Measurements from ENCODE around the gene ST3GAL4.
"Not testable (repeated sequence)": the region's sequence is repeated elsewhere in the genome, so short reads cannot be mapped to it uniquely, and the experiment has no call there.

Gene ST3GAL4

GRCh38 chr11:126366823-126367654 lies 11.6 kb downstream of the ST3GAL4 start:
- not testable (repeated sequence) for H3K4me3 ChIP-seq (ENCODE audit: low read length in 2 of 2); H3K9me3 ChIP-seq (ENCODE audit: control insufficient read depth in 2 of 2, low read length in 2 of 2); H3K36me3 ChIP-seq (ENCODE audit: control insufficient read depth in 2 of 2, insufficient read depth in 2 of 2, low read length in 2 of 2); H3K9ac ChIP-seq (ENCODE audit: low read length in 2 of 2); H3K27ac ChIP-seq (ENCODE audit: low read length); H3K27me3 ChIP-seq (ENCODE audit: control insufficient read depth in 1 of 2, insufficient read depth in 2 of 2, low read length in 2 of 2)
- H3K4me1 ChIP-seq (ENCODE audit: control insufficient read depth, insufficient read depth, low read length): peaks cover 18% of the 10 kb centered on the region

DNA sequence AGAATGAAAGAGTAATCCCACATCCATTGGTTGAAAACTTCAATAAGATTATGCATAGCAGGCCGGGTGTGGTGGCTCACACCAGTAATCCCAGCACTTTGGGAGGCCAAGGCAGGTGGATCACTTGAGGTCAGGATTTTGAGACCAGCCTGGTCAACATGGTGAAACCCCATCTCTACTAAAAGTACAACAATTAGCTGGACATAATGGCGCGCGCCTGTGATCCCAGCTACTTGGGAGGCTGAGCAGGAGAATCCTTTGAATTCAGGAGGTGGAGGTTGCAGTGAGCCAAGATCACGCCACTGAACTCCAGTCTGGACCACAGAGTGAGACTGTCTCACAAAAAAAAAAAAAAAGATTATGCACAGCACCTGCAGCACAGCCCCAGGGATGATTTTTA lies 12.3 kb downstream of the ST3GAL4 start:
- not testable (repeated sequence) for H3K9me3 ChIP-seq (ENCODE audit: control insufficient read depth in 2 of 2, low read length in 2 of 2); H3K4me3 ChIP-seq (ENCODE audit: low read length in 2 of 2); H3K27ac ChIP-seq (ENCODE audit: low read length); H3K36me3 ChIP-seq (ENCODE audit: control insufficient read depth in 2 of 2, insufficient read depth in 2 of 2, low read length in 2 of 2); H3K9ac ChIP-seq (ENCODE audit: low read length in 2 of 2); H3K27me3 ChIP-seq (ENCODE audit: control insufficient read depth in 1 of 2, insufficient read depth in 2 of 2, low read length in 2 of 2)
- H3K4me1 ChIP-seq (ENCODE audit: control insufficient read depth, insufficient read depth, low read length): peaks cover 18% of the 10 kb centered on the region

DNA sequence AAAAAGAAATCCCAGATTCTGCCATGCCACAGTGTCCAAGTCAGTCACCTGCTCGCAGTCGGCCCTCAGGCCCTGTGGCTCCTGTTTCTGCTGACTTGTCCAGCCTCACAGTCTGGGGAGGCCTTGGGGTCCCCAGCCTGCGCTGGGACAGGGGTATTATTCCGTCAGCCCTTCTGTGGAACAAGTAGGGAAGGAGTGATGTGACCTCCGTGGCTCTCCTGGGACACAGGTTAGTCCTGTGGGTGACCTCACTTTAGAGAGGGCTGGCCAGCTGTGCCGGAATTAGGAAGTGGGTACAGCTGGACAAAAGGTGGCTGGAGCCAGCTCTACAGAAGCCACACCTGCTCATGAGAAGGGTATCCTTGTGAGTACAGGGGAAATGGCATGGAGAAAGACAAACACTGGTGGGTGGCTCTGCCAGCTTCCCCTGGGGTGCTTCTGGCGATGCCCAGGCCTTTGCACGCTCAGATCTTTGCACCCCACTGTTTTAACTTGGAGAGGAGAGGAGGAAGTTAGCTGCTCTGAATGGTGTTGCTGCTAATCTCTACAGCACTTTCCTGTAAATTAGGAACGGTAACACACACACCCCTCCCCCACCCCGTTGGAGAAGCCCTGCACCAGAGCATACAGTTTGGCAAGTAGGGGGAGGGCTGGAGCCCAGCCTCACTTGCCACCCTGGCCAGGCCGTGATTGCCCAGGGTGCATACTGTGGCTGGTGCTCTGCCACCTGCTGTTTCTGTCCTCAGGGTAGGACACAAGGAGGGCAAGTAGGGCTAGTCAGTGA lies 13.0 kb downstream of the ST3GAL4 start:
- H3K4me1 ChIP-seq (ENCODE audit: control insufficient read depth, insufficient read depth, low read length): peaks cover 16% of the 10 kb centered on the region
- not testable (repeated sequence) for H3K27ac ChIP-seq (ENCODE audit: low read length); H3K27me3 ChIP-seq (ENCODE audit: control insufficient read depth in 1 of 2, insufficient read depth in 2 of 2, low read length in 2 of 2); H3K4me3 ChIP-seq (ENCODE audit: low read length in 2 of 2); H3K9me3 ChIP-seq (ENCODE audit: control insufficient read depth in 2 of 2, low read length in 2 of 2); H3K36me3 ChIP-seq (ENCODE audit: control insufficient read depth in 2 of 2, insufficient read depth in 2 of 2, low read length in 2 of 2); H3K9ac ChIP-seq (ENCODE audit: low read length in 2 of 2)

GRCh38 chr11:126370016-126370415 lies 14.5 kb downstream of the ST3GAL4 start:
- H3K27me3 ChIP-seq (ENCODE audit: control insufficient read depth in 1 of 2, insufficient read depth in 2 of 2, low read length in 2 of 2): no peaks in the 10 kb centered on the region
- H3K36me3 ChIP-seq (ENCODE audit: control insufficient read depth in 2 of 2, insufficient read depth in 2 of 2, low read length in 2 of 2): no peaks in the 10 kb centered on the region
- no peaks in the 10 kb centered on the region for H3K9me3 ChIP-seq (ENCODE audit: control insufficient read depth in 2 of 2, low read length in 2 of 2)
- no peak overlapping the region for H3K27ac ChIP-seq (ENCODE audit: low read length)
- no peak overlapping the region for H3K4me3 ChIP-seq (ENCODE audit: low read length in 2 of 2)
- peaks cover 16% of the 10 kb centered on the region for H3K4me1 ChIP-seq (ENCODE audit: control insufficient read depth, insufficient read depth, low read length)
- no peak overlapping the region for H3K9ac ChIP-seq (ENCODE audit: low read length in 2 of 2)

GRCh38 chr11:126371595-126371994 lies 16.1 kb downstream of the ST3GAL4 start:
- Histone ChIP-seq H3K27me3 (ENCODE audit: control insufficient read depth in 1 of 2, insufficient read depth in 2 of 2, low read length in 2 of 2) (no peaks in the 10 kb centered on the region), H3K27ac (ENCODE audit: low read length) (no peak overlapping the region), H3K9ac (ENCODE audit: low read length in 2 of 2) (no peak overlapping the region), H3K36me3 (ENCODE audit: control insufficient read depth in 2 of 2, insufficient read depth in 2 of 2, low read length in 2 of 2) (no peaks in the 10 kb centered on the region), H3K4me3 (ENCODE audit: low read length in 2 of 2) (no peak overlapping the region), H3K4me1 (ENCODE audit: control insufficient read depth, insufficient read depth, low read length) (peaks cover 6% of the 10 kb centered on the region), H3K9me3 (ENCODE audit: control insufficient read depth in 2 of 2, low read length in 2 of 2) (no peaks in the 10 kb centered on the region)

DNA sequence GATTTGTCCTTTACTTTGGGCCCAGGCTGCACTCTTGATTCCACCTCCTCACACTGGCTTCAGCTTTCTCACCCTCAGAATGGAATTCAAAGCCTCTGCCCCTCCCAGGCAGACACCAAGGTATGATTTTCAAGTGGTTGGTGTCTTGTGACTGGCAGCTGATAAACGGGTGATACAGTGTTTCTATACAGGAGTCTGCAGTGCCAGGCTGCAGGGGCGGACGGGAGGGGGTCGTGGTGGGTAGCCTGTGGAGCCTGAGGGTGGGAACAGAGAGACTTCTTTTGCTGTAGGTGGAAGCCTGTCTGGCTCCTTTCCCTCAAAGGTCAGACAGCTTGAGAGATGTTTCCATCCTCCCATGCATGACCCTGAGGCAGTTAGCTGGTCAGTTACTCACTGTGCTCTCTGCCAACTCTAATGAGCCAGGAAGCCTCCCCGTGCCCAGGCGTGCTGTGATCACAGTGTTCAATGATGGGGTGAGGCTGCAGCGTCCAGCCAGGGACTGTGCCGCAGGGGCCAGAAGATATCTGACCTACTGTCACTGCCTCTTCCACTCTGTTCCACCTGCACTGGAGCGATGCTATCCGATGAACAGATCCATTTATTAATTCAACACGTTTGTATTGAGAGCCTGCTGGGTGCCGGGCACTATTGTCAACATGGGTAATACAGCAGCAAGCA lies 18.0 kb downstream of the ST3GAL4 start:
- H3K27ac ChIP-seq (ENCODE audit: low read length): not testable (repeated sequence)

DNA sequence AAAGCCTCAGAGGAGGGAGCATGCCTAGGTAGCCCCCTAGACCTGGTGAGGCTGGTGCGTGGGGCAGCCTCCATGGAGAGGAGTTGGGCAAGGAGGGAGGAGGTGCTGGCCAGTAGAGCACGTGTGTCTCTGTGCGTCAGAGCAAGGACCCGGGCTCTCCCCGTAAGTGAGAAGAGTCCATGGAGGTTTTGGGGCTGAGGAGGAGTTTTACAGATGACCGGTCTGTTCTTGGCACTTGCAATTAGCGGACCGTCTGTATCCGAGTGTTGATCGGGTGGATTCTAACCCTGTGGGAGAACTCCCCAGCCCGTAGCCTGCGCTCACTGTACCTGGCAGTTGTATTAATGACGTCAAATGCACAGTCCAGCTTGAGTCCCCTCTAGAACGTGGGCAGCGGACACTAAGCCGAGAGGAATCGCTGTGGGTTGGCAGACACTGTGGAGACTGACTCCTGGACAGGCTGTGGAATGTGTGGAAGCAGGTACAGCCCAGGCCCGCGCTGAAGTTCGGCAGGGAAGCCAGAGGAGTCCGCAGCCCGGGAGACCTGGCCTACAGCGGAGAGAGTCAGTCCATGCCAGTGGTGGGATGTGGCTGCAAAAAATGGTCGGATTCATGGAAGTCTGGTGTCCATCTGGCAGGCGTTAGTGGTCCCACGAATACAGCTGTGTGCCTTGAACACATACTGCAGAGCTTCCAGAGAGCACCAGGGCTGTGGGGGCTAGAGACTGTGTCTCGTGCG lies 19.2 kb downstream of the ST3GAL4 start:
- not testable (repeated sequence) for H3K9ac ChIP-seq (ENCODE audit: low read length in 2 of 2); H3K4me3 ChIP-seq (ENCODE audit: low read length in 2 of 2); H3K4me1 ChIP-seq (ENCODE audit: control insufficient read depth, insufficient read depth, low read length); H3K27ac ChIP-seq (ENCODE audit: low read length); H3K36me3 ChIP-seq (ENCODE audit: control insufficient read depth in 2 of 2, insufficient read depth in 2 of 2, low read length in 2 of 2); H3K9me3 ChIP-seq (ENCODE audit: control insufficient read depth in 2 of 2, low read length in 2 of 2); H3K27me3 ChIP-seq (ENCODE audit: control insufficient read depth in 1 of 2, insufficient read depth in 2 of 2, low read length in 2 of 2)

More for the DNA sequence above, 18.0 kb downstream of the ST3GAL4 start:
- not testable (repeated sequence) for H3K4me3 ChIP-seq (ENCODE audit: low read length in 2 of 2); H3K4me1 ChIP-seq (ENCODE audit: control insufficient read depth, insufficient read depth, low read length); H3K27me3 ChIP-seq (ENCODE audit: control insufficient read depth in 1 of 2, insufficient read depth in 2 of 2, low read length in 2 of 2); H3K9ac ChIP-seq (ENCODE audit: low read length in 2 of 2); H3K36me3 ChIP-seq (ENCODE audit: control insufficient read depth in 2 of 2, insufficient read depth in 2 of 2, low read length in 2 of 2); H3K9me3 ChIP-seq (ENCODE audit: control insufficient read depth in 2 of 2, low read length in 2 of 2)

GRCh38 chr11:126375726-126376125 lies 20.2 kb downstream of the ST3GAL4 start:
- Histone ChIP-seq H3K27ac (ENCODE audit: low read length) (no peak overlapping the region), H3K4me1 (ENCODE audit: control insufficient read depth, insufficient read depth, low read length) (peaks cover 3% of the 10 kb centered on the region)

DNA sequence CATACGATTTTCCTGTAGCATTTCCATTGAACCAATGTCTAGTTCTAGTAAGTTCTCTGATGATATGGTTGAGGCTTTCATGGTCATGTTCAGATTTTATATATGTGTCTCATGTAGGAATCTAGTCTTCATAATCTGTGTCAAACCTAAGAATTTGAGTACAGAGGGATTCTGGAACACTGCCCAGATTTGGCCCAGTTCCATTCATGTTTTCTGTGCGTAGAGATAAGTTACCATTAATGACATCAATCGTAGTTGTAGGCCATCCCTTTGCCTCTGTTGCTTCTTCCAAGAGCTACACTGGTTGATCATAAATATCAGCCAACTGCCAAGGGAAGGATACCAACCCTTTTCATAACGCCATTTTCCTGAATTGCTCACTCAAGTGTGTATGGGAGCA lies 23.3 kb downstream of the ST3GAL4 start:
- Histone ChIP-seq H3K9ac (ENCODE audit: low read length in 2 of 2) (no peak overlapping the region), H3K4me3 (ENCODE audit: low read length in 2 of 2) (no peak overlapping the region), H3K9me3 (ENCODE audit: control insufficient read depth in 2 of 2, low read length in 2 of 2) (no peaks in the 10 kb centered on the region), H3K4me1 (ENCODE audit: control insufficient read depth, insufficient read depth, low read length) (peaks cover 3% of the 10 kb centered on the region), H3K27me3 (ENCODE audit: control insufficient read depth in 1 of 2, insufficient read depth in 2 of 2, low read length in 2 of 2) (no peaks in the 10 kb centered on the region), H3K36me3 (ENCODE audit: control insufficient read depth in 2 of 2, insufficient read depth in 2 of 2, low read length in 2 of 2) (no peaks in the 10 kb centered on the region), H3K27ac (ENCODE audit: low read length) (no peak overlapping the region)

More at GRCh38 chr11:126375726-126376125, 20.2 kb downstream of the ST3GAL4 start:
- H3K27me3 ChIP-seq (ENCODE audit: control insufficient read depth in 1 of 2, insufficient read depth in 2 of 2, low read length in 2 of 2): no peaks in the 10 kb centered on the region
- no peak overlapping the region for H3K9ac ChIP-seq (ENCODE audit: low read length in 2 of 2)
- H3K9me3 ChIP-seq (ENCODE audit: control insufficient read depth in 2 of 2, low read length in 2 of 2): no peaks in the 10 kb centered on the region
- no peak overlapping the region for H3K4me3 ChIP-seq (ENCODE audit: low read length in 2 of 2)
- no peaks in the 10 kb centered on the region for H3K36me3 ChIP-seq (ENCODE audit: control insufficient read depth in 2 of 2, insufficient read depth in 2 of 2, low read length in 2 of 2)

DNA sequence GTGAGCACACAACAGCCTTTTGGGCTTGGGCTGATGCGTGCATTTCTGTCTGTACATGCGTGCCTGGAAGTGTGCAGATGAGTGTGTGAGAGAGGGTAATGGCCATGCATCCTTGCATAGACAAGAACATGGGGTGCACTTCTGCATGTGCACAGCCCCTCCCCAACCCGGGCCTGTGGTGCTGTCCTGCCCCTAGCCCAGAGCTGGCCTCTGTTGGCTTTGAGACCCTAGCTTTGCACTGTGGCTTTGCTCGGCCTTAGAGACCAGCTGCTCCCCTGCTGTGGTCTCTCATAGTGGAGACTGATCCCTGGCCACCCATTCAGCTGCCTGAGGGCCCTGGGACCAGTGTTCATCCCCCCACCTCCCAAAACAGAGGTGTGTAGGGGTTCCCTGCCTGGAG lies 25.4 kb downstream of the ST3GAL4 start:
- no peaks in the 10 kb centered on the region for H3K27me3 ChIP-seq (ENCODE audit: control insufficient read depth in 1 of 2, insufficient read depth in 2 of 2, low read length in 2 of 2)
- no peak overlapping the region for H3K27ac ChIP-seq (ENCODE audit: low read length)
- H3K4me1 ChIP-seq (ENCODE audit: control insufficient read depth, insufficient read depth, low read length): peaks cover 3% of the 10 kb centered on the region
- H3K9ac ChIP-seq (ENCODE audit: low read length in 2 of 2): no peak overlapping the region
- H3K36me3 ChIP-seq (ENCODE audit: control insufficient read depth in 2 of 2, insufficient read depth in 2 of 2, low read length in 2 of 2): no peaks in the 10 kb centered on the region
- H3K4me3 ChIP-seq (ENCODE audit: low read length in 2 of 2): no peak overlapping the region
- H3K9me3 ChIP-seq (ENCODE audit: control insufficient read depth in 2 of 2, low read length in 2 of 2): no peaks in the 10 kb centered on the region
